HT-29 (cell line): ENCODE measurements around the gene ZNF146. TPM values are rescaled to one million over a fixed set of nuclear protein-coding genes. Genes with fewer than 3 reads are reported as not detected.
"Not testable (repeated sequence)": the region's sequence is repeated elsewhere in the genome, so short reads cannot be mapped to it uniquely, and the experiment has no call there.

Experiments used
- DNase-seq: peaks from one replicate; pipeline ENCODE4 v3.0.0-alpha.2; 2015; ENCODE audit warnings: low spot score
- total RNA-seq: library from RNA; depleted of rRNA; stranded (reverse); fragments of >200 nt; shearing (Covaris generic); gene quantifications from 2 replicates; pipeline ENCODE4 v1.2.3, GENCODE V29; 2014

Gene ZNF146
- total RNA-seq, 1 experiment from 2014 or later = 41.1 TPM

- DNase-seq = not testable (repeated sequence)
Measured at GRCh38 chr19:36233626-36234025, 18.7 kb downstream of the ZNF146 start.

- no peak for DNase-seq
Measured at GRCh38 chr19:36236304-36236945, 21.5 kb downstream of the ZNF146 start.

GRCh38 chr19:36236946-36237310 is 22.0 kb downstream of the ZNF146 start:
- DNase-seq = no peak

GRCh38 chr19:36244066-36244465 is 29.2 kb downstream of the ZNF146 start:
- no peak for DNase-seq

- DNase-seq = no peak
Measured at GRCh38 chr19:36245210-36246005, 30.5 kb downstream of the ZNF146 start.

- DNase-seq = no peak
Measured at GRCh38 chr19:36246006-36246481, 31.1 kb downstream of the ZNF146 start.

GRCh38 chr19:36252047-36252446 is 37.1 kb downstream of the ZNF146 start:
- DNase-seq = no peak

- DNase-seq = no peak
Measured at GRCh38 chr19:36254848-36255247, 39.9 kb downstream of the ZNF146 start.

GRCh38 chr19:36255316-36255715 is 40.4 kb downstream of the ZNF146 start:
- no peak for DNase-seq

GRCh38 chr19:36256064-36256463 is 41.2 kb downstream of the ZNF146 start:
- DNase-seq = no peak

GRCh38 chr19:36256853-36257519 is 42.1 kb downstream of the ZNF146 start:
- DNase-seq = no peak

GRCh38 chr19:36257520-36257876 is 42.6 kb downstream of the ZNF146 start:
- DNase-seq = no peak

- no peak for DNase-seq
Measured at GRCh38 chr19:36258028-36258875, 43.3 kb downstream of the ZNF146 start.

- DNase-seq = no peak
Measured at GRCh38 chr19:36259211-36259610, 44.3 kb downstream of the ZNF146 start.

GRCh38 chr19:36265064-36265463 is 50.2 kb downstream of the ZNF146 start:
- DNase-seq = no peak

GRCh38 chr19:36265856-36266374 is 51.0 kb downstream of the ZNF146 start:
- no peak for DNase-seq

- no peak for DNase-seq
Measured at GRCh38 chr19:36266375-36266961, 51.6 kb downstream of the ZNF146 start.

GRCh38 chr19:36267061-36267845 is 52.3 kb downstream of the ZNF146 start:
- no peak for DNase-seq

GRCh38 chr19:36268081-36268480 is 53.2 kb downstream of the ZNF146 start:
- DNase-seq = not testable (repeated sequence)

GRCh38 chr19:36268591-36268990 is 53.7 kb downstream of the ZNF146 start:
- not testable (repeated sequence) for DNase-seq
